ENCODE data around the gene MINK1.

DNA sequence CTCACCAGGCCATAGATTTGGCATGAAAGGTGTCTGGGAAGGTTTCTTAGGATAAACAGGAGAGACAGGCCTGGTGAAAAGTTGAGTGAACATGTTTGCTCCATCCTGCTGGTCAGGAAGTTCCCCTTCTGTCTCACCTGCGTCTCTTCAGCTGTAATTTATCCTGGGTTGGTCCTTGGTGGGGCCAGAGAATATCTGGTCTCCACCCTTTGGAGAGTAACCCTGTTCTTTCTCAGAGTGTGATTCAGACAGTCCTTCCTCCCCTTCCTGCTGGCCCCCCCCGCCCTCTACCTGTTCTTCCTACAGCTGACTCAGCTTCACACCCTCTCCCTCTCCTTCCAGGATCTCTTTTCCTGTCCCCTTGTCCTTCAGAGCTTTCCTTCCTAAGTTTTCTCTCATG, 17.1 kb downstream of the MINK1 start:
- TF ChIP-seq, protein P1, sequence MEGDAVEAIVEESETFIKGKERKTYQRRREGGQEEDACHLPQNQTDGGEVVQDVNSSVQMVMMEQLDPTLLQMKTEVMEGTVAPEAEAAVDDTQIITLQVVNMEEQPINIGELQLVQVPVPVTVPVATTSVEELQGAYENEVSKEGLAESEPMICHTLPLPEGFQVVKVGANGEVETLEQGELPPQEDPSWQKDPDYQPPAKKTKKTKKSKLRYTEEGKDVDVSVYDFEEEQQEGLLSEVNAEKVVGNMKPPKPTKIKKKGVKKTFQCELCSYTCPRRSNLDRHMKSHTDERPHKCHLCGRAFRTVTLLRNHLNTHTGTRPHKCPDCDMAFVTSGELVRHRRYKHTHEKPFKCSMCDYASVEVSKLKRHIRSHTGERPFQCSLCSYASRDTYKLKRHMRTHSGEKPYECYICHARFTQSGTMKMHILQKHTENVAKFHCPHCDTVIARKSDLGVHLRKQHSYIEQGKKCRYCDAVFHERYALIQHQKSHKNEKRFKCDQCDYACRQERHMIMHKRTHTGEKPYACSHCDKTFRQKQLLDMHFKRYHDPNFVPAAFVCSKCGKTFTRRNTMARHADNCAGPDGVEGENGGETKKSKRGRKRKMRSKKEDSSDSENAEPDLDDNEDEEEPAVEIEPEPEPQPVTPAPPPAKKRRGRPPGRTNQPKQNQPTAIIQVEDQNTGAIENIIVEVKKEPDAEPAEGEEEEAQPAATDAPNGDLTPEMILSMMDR (IDR thresholded peaks at IDR 0.05) = no peak
- TF ChIP-seq EP300 (IDR thresholded peaks at IDR 0.05) = no peak
- TF ChIP-seq POLR2A (IDR thresholded peaks at IDR 0.05) = no peak

Measured in ovary (tissue), 3 donors.